Activated T-helper 1 cell treated with anti-CD3 and anti-CD28 coated beads, Interleukin-12 subunit alpha, Interleukin-12 subunit beta, Interleukin-2, Interleukin-4 antibody, amounts not matched to agents 30 ng/mL and 10 ng/mL and 1 ng/mL, durations not matched to agents 14 hours and 24 hours and 36 hours (primary cell): Measurements from ENCODE around the gene BCL3. TPM values are rescaled to one million over a fixed set of nuclear protein-coding genes. Genes with fewer than 3 reads are reported as not detected.
"Not testable (repeated sequence)": the region's sequence is repeated elsewhere in the genome, so short reads cannot be mapped to it uniquely, and the experiment has no call there.

ENCODE experiments used
- DNase-seq: peaks from one replicate; pipeline ENCODE4 v3.0.0; 2021; ENCODE audit warnings: low spot score
- H3K27ac Mint-ChIP-seq: one replicate; pipeline ENCODE4 v1.8.0; 2021; ENCODE audit warnings: mild to moderate bottlenecking, mixed read lengths
- H3K27me3 Mint-ChIP-seq: one replicate; pipeline ENCODE4 v1.8.0; 2022; ENCODE audit warnings: mild to moderate bottlenecking, moderate library complexity, mixed read lengths; ENCODE audit not compliant: insufficient read depth
- H3K36me3 Mint-ChIP-seq: one replicate; pipeline ENCODE4 v1.8.0; 2021; ENCODE audit warnings: low read depth, mixed read lengths
- H3K4me1 Mint-ChIP-seq: one replicate; pipeline ENCODE4 v1.8.0; 2021; ENCODE audit warnings: low read depth, mixed read lengths
- H3K4me3 Mint-ChIP-seq: one replicate; pipeline ENCODE4 v1.8.0; 2021; ENCODE audit warnings: mild to moderate bottlenecking, moderate library complexity, mixed read lengths
- H3K9me3 Mint-ChIP-seq: one replicate; pipeline ENCODE4 v1.8.0; 2021; ENCODE audit warnings: mixed read lengths
- intact Hi-C: fragments of 100-400 bp; cut with micrococcal nuclease; formaldehyde crosslinking; loops from one replicate; pipeline ENCODE4 v1.15.1; 2024
- total RNA-seq: library from RNA; stranded (reverse); gene quantifications from 2 replicates; pipeline ENCODE4 v1.2.3, GENCODE V29; 2022

The BCL3 gene
- total RNA-seq, 1 donor from 2014 or later, result 67.2 TPM

DNA sequence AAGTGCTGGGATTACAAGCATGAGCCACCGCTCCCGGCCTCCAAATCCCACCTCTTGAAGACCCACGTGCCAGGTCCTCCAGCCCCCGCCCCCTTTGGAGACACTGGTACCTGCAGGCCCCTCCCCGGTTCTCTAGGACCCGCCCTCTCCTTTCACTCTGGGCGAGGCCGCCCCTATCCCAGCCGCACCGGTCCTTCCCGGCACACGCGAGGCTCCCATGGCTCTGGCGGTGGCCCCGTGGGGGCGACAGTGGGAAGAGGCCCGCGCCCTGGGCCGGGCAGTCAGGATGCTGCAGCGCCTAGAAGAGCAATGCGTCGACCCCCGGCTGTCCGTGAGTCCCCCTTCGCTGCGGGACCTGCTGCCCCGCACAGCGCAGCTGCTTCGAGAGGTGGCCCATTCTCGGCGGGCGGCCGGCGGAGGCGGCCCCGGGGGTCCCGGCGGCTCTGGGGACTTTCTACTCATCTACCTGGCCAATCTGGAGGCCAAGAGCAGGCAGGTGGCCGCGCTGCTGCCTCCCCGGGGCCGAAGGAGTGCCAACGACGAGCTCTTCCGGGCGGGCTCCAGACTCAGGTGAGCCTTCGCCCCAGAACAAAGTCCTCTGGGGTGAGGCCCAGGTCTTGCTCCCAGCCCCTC is 29.3 kb downstream of the BCL3 start, which contains the start of gene CBLC:
Gene CBLC, plus strand, starts transcription at position 176 of the 633 bp plus-strand sequence. Its CDS starts 42 bp downstream, at position 218.
- no peak for DNase-seq
- peaks cover 3% of the 10 kb centered on the region for H3K27me3 Mint-ChIP-seq
- intact Hi-C loops, result no loop called here
- H3K36me3 Mint-ChIP-seq, result no peaks in the 10 kb centered on the region
- no peak within 1 kb of the TSS for H3K27ac Mint-ChIP-seq
- H3K4me3 Mint-ChIP-seq, result no peak within 1 kb of the TSS
- H3K9me3 Mint-ChIP-seq, result no peaks in the 10 kb centered on the region
- no peaks in the 10 kb centered on the region for H3K4me1 Mint-ChIP-seq

DNA sequence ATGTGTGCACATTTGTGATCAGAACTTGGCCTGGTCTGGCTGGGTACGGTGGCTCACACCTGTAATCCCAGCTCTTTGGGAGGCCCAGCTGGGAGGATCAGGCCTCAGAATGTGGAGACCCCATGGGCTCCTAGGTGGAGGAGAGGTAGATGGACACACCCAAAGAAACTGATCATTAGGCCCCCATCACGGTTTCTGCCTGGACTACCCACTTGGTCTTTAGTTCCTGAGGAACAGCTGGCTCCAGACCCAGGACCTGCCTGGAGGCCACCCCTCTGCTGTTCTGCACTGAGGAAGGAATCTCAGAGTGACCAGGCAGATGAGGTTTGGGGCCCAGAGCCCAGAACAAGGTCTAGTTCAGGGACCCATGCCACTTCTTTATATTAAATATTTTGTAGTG is 30.6 kb downstream of the BCL3 start:
- Mint-ChIP-seq H3K4me1 (no peaks in the 10 kb centered on the region), H3K27ac (no peak overlapping the region), H3K9me3 (no peaks in the 10 kb centered on the region), H3K27me3 (peaks cover 4% of the 10 kb centered on the region), H3K4me3 (no peak overlapping the region), H3K36me3 (no peaks in the 10 kb centered on the region)
- DNase-seq, result no peak
- intact Hi-C loops, result no loop called here

GRCh38 chr19:44781694-44782093 is 33.2 kb downstream of the BCL3 start:
- H3K27me3 Mint-ChIP-seq, DNase-seq, H3K4me1 Mint-ChIP-seq, H3K9me3 Mint-ChIP-seq, H3K27ac Mint-ChIP-seq, H3K4me3 Mint-ChIP-seq, intact Hi-C loops, H3K36me3 Mint-ChIP-seq: not testable (repeated sequence)

DNA sequence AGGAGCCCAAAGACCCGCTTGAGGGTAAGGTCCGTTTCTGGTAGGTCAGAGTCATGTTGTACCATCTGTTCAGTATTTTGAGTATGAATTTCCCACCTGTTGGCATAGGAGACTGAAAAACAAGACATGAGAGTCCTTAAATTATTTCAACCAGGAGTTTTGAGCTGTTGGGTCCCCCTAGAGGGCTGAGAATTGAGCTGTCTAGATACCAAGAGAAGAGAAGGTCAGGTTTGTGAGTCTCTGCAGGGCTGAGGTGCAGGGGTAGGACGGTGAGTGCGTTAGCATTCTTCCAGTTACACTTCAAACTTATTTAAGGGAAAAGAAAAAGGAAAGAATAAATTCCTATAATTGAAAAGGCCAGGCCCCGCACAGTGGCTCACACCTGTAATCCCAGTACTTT is 34.2 kb downstream of the BCL3 start:
- no peak for DNase-seq
- intact Hi-C loops, result no loop called here
- no peaks in the 10 kb centered on the region for H3K4me1 Mint-ChIP-seq
- H3K4me3 Mint-ChIP-seq, result no peak overlapping the region
- H3K36me3 Mint-ChIP-seq, result no peaks in the 10 kb centered on the region
- H3K9me3 Mint-ChIP-seq, result no peaks in the 10 kb centered on the region
- H3K27me3 Mint-ChIP-seq, result peaks cover 2% of the 10 kb centered on the region
- H3K27ac Mint-ChIP-seq, result no peak overlapping the region

DNA sequence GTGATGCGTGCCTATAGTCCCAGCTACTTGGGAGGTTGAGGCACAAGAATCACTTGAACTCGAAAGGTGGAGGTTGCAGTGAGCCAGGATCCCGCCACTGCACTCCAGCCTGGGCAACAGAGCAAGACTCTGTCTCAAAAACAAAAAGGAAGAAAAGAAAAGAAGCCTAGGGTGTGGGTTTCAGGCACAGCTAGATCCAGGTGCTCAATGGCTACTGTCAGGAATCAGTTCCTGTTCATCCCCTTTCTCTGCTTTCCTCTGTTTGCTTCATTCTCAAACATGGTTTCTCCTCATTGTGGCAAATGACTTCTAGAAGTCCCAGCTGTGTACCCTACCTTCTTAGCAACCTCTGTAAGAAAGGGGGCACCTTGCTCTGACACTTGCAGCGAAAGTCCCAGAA is 35.0 kb downstream of the BCL3 start:
- Mint-ChIP-seq H3K4me1 (no peaks in the 10 kb centered on the region), H3K9me3 (no peaks in the 10 kb centered on the region), H3K36me3 (no peaks in the 10 kb centered on the region), H3K4me3 (no peak overlapping the region), H3K27ac (no peak overlapping the region), H3K27me3 (peaks cover 2% of the 10 kb centered on the region)
- no peak for DNase-seq
- intact Hi-C loops, result no loop called here

- no peak overlapping the region for H3K27ac Mint-ChIP-seq
- no peak for DNase-seq
- H3K4me1 Mint-ChIP-seq, result no peaks in the 10 kb centered on the region
- H3K4me3 Mint-ChIP-seq, result no peak overlapping the region
- H3K27me3 Mint-ChIP-seq, result peaks cover 2% of the 10 kb centered on the region
- H3K9me3 Mint-ChIP-seq, result no peaks in the 10 kb centered on the region
- intact Hi-C loops, result no loop called here
- no peaks in the 10 kb centered on the region for H3K36me3 Mint-ChIP-seq
These were observed 36.8 kb downstream of the BCL3 start for GRCh38 chr19:44785271-44785670.

DNA sequence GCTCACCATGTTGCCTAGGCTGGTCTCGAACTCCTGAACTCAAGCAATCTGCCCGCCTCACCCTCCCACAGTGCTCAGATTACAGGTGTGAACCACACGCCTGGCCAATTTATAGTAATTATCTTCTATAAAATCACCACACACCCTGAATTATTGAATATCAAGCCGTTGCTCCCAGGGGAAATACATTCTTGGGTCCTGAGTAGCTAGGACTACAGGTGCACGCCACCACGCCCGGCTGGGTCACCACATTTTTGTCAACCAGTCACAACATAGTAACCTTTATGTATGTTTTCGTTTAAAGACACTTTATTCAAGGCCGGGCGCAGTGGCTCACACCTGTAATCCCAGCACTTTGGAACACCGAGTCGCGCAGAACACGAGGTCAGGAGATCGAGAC is 37.5 kb downstream of the BCL3 start:
- Mint-ChIP-seq H3K4me3 (no peak overlapping the region), H3K27me3 (peaks cover 2% of the 10 kb centered on the region), H3K9me3 (no peaks in the 10 kb centered on the region), H3K27ac (no peak overlapping the region), H3K36me3 (no peaks in the 10 kb centered on the region), H3K4me1 (no peaks in the 10 kb centered on the region)
- no peak for DNase-seq
- intact Hi-C loops, result no loop called here

GRCh38 chr19:44788971-44789370 is 40.5 kb downstream of the BCL3 start:
- DNase-seq, result no peak
- no peaks in the 10 kb centered on the region for H3K36me3 Mint-ChIP-seq
- no peak overlapping the region for H3K4me3 Mint-ChIP-seq
- intact Hi-C loops, result no loop called here
- H3K27ac Mint-ChIP-seq, result no peak overlapping the region
- no peaks in the 10 kb centered on the region for H3K9me3 Mint-ChIP-seq
- H3K27me3 Mint-ChIP-seq, result no peaks in the 10 kb centered on the region
- H3K4me1 Mint-ChIP-seq, result no peaks in the 10 kb centered on the region

DNA sequence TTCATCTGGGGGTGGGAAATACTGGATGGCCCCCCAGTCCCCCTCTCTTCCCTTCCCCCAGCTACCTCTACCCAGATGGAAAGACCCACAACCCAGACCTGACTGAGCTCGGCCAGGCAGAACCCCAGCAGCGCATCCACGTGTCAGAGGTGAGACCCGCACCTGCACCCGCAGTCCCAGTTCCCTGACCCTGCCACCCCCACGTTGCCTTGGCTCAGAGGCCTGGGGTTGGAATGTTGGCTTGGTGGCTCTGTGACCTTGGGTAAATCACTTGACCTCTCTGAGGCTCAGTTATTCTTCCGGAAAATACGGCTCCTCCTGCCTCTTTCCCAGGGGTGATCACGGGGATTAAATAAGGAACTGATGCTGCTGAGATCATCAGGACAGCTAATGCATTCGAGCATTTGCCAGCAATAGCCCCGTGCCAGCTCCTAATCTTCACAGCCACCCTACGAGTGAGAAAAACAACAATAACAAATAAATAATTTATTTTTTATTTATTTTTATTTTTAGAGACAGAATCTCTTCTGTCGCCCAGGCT is 41.5 kb downstream of the BCL3 start:
- no peaks in the 10 kb centered on the region for H3K4me1 Mint-ChIP-seq
- no peaks in the 10 kb centered on the region for H3K9me3 Mint-ChIP-seq
- no peak overlapping the region for H3K27ac Mint-ChIP-seq
- intact Hi-C loops, result no loop called here
- no peaks in the 10 kb centered on the region for H3K27me3 Mint-ChIP-seq
- H3K36me3 Mint-ChIP-seq, result no peaks in the 10 kb centered on the region
- DNase-seq, result no peak
- H3K4me3 Mint-ChIP-seq, result no peak overlapping the region

DNA sequence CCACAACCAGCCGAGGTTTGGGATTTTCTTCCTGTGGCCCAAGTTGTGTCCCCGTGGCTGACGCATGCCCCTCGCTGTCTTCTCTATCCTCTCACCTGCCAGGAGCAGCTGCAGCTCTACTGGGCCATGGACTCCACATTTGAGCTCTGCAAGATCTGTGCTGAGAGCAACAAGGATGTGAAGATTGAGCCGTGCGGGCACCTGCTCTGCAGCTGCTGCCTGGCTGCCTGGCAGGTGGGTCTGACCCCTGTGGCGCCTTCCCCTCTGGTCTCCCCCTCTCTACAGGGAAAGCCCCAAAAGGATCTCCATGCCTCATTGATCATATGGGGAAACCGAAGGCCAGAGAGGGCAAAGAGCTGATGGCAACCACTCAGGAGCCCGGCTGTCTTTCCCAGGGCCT is 43.8 kb downstream of the BCL3 start:
- H3K9me3 Mint-ChIP-seq, result no peaks in the 10 kb centered on the region
- H3K4me3 Mint-ChIP-seq, result no peak overlapping the region
- no peaks in the 10 kb centered on the region for H3K27me3 Mint-ChIP-seq
- intact Hi-C loops, result no loop called here
- H3K36me3 Mint-ChIP-seq, result no peaks in the 10 kb centered on the region
- peaks cover 9% of the 10 kb centered on the region for H3K4me1 Mint-ChIP-seq
- DNase-seq, result no peak
- no peak overlapping the region for H3K27ac Mint-ChIP-seq

GRCh38 chr19:44794610-44795009 is 46.1 kb downstream of the BCL3 start:
- H3K4me3 Mint-ChIP-seq, result no peak overlapping the region
- peaks cover 9% of the 10 kb centered on the region for H3K4me1 Mint-ChIP-seq
- no peak for DNase-seq
- peaks cover 3% of the 10 kb centered on the region for H3K27me3 Mint-ChIP-seq
- H3K9me3 Mint-ChIP-seq, result no peaks in the 10 kb centered on the region
- no peaks in the 10 kb centered on the region for H3K36me3 Mint-ChIP-seq
- intact Hi-C loops, result no loop called here
- no peak overlapping the region for H3K27ac Mint-ChIP-seq

DNA sequence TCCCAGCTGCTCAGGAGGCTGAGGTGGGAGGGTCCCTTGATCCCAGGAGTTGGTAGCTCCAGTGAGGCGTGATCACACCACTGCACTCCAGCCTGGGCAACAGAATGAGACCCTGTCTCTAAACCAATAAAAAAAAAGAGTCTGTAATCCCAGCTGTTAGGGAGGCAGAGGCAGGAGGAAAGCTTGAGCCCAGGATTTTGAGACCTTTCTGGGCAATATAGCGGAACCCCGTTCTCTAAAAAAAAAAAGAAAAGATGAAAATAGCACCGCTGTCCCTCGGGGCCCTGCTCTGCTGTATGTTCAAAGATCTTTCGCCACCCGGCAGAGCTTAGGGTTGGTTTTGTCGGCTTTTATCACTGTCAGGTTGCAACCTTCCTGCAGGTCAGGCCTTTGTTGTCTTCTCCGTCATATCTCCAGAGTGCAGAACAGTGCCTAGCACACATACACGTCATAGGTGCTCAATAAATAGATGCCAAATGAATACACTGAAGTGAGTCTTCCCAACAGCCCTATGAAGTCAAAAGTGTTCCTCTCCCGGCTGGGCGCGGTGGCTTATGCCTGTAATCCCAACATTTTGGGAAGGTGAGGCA is 47.0 kb downstream of the BCL3 start:
- intact Hi-C loops, result no loop called here
- no peaks in the 10 kb centered on the region for H3K36me3 Mint-ChIP-seq
- peaks cover 9% of the 10 kb centered on the region for H3K4me1 Mint-ChIP-seq
- no peaks in the 10 kb centered on the region for H3K9me3 Mint-ChIP-seq
- DNase-seq, result no peak
- H3K27ac Mint-ChIP-seq, result no peak overlapping the region
- peaks cover 3% of the 10 kb centered on the region for H3K27me3 Mint-ChIP-seq
- H3K4me3 Mint-ChIP-seq, result no peak overlapping the region

DNA sequence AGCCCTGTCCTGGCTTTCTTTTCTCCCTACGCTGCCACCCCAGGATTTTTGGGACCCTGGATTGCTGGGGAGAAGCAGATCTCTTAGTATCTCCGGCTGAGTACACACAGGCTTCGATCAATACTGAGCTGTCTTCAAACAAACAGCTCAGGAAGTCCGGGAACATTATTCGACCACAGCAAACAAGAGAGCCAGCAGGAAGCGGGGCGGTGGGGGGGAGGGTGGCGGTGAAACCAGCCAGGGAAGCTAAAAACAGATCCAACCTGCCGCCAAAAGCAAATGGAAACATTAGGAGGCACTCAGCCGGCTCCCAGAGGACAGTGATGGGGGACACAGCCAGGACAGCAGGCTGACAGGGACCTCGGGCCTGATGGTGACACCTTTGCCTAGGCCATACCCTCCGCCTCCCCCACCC is 48.2 kb downstream of the BCL3 start:
- Mint-ChIP-seq H3K27ac (peak overlapping the region; percentile 78), H3K36me3 (no peaks in the 10 kb centered on the region), H3K4me1 (peaks cover 9% of the 10 kb centered on the region), H3K9me3 (no peaks in the 10 kb centered on the region), H3K27me3 (peaks cover 3% of the 10 kb centered on the region), H3K4me3 (no peak overlapping the region)
- DNase-seq, result no peak
- intact Hi-C loops, result no loop called here
